AG04450 (cell line): ENCODE data around the gene ABCA7. TPM values are rescaled to one million over a fixed set of nuclear protein-coding genes. Genes with fewer than 3 reads are reported as not detected.

Experiments used
- CTCF ChIA-PET: fragments of 300-600, 350-600 bp; formaldehyde crosslinking; extraction: SDS; loops from one replicate; lab custom pipeline; 2022; ENCODE audit warnings: antibody characterized with exemption, inconsistent platforms; lab: Charles Lee
- POLR2A ChIA-PET: fragments of 350-600 bp; formaldehyde crosslinking; extraction: SDS; loops from one replicate; lab custom pipeline; 2021; ENCODE audit warnings: antibody characterized with exemption, inconsistent platforms; lab: Yijun Ruan, JAX
- DNase-seq: peaks from one replicate; pipeline ENCODE4 v3.0.0-alpha.2; 2011; ENCODE audit warnings: low read depth, low spot score
- H3K27ac ChIP-seq: one replicate; pipeline ENCODE4 v1.5.1; 2012; ENCODE audit warnings: low read depth, low read length, control low read depth
- H3K27me3 ChIP-seq: one replicate; pipeline ENCODE4 v1.6.0; 2012; ENCODE audit warnings: low read length; ENCODE audit not compliant: control insufficient read depth, insufficient read depth
- H3K4me3 ChIP-seq: 2 replicates; pipeline ENCODE4 v1.5.1; 2011; ENCODE audit warnings: mild to moderate bottlenecking, low read depth, low read length, control low read depth
- H3K9me3 ChIP-seq: 2 replicates; pipeline ENCODE4 v1.5.1; 2012; ENCODE audit warnings: low read length; ENCODE audit not compliant: control insufficient read depth, insufficient read depth
- CTCF ChIP-seq: IDR thresholded peaks from 2 replicates; pipeline ENCODE4 v1.5.1; 2011; ENCODE audit warnings: low read depth, low read length, control low read depth, inconsistent platforms
- polyA plus RNA-seq: library from polyadenylated mRNA; depleted of rRNA; stranded (reverse); fragments of >200 nt; gene quantifications from 2 replicates; pipeline ENCODE4 v1.2.3, GENCODE V29; 2011

The ABCA7 gene
- polyA plus RNA-seq, 1 experiment, result 1.6 TPM

- Histone ChIP-seq H3K27me3 (no peaks in the 10 kb centered on the region), H3K27ac (no peak overlapping the region), H3K9me3 (peaks cover 12% of the 10 kb centered on the region), H3K4me3 (no peak overlapping the region)
- no peak for DNase-seq
- TF ChIP-seq CTCF, result no peak
- ChIA-PET CTCF (interaction anchor here (0.9 kb wide), 1 partner anchor 16 kb away, joined by 3 read pairs; no protein-coding TSS in a partner anchor), POLR2A (interaction anchor here (1.2 to 1.3 kb wide), 2 partner anchors 16 to 58 kb away, joined by 3 read pairs; partner anchors contain the start of gene ABCA7)
Measured at GRCh38 chr19:1097810-1098176, 57.9 kb downstream of the ABCA7 start.

GRCh38 chr19:1098177-1099051, 58.5 kb downstream of the ABCA7 start:
- H3K27me3 ChIP-seq, result no peaks in the 10 kb centered on the region
- peaks cover 12% of the 10 kb centered on the region for H3K9me3 ChIP-seq
- no peak overlapping the region for H3K4me3 ChIP-seq
- CTCF ChIA-PET, result interaction anchor here (0.9 kb wide), 1 partner anchor 15 kb away, joined by 3 read pairs; no protein-coding TSS in a partner anchor
- H3K27ac ChIP-seq, result peak overlapping the region; percentile 75
- DNase-seq, result no peak
- no peak for TF ChIP-seq CTCF
- POLR2A ChIA-PET, result interaction anchor here (1.2 to 1.3 kb wide), 2 partner anchors 15 to 59 kb away, joined by 3 read pairs; partner anchors contain the start of gene ABCA7

- DNase-seq, result no peak
- POLR2A ChIA-PET, result interaction anchor here (0.6 to 4.4 kb wide), 5 partner anchors 61 to 168 kb away, joined by 3 to 22 read pairs (median 4); partner anchors contain the start of genes ABCA7 and CIRBP
- CTCF ChIA-PET, result no interaction called here
- Histone ChIP-seq H3K4me3 (no peak overlapping the region), H3K27me3 (no peaks in the 10 kb centered on the region), H3K27ac (peak overlapping the region; percentile 97), H3K9me3 (peaks cover 12% of the 10 kb centered on the region)
- no peak for TF ChIP-seq CTCF
Measured at GRCh38 chr19:1101337-1101698, 61.4 kb downstream of the ABCA7 start.

- ChIA-PET POLR2A (interaction anchor here (0.6 to 4.4 kb wide), 12 partner anchors 8 to 446 kb away, joined by 3 to 22 read pairs (median 6); partner anchors contain the start of genes ABCA7, CIRBP and RNU6-2), CTCF (interaction anchor here (1.0 to 2.0 kb wide), 2 partner anchors 11 to 92 kb away, joined by 3 to 13 read pairs; no protein-coding TSS in a partner anchor)
- no peaks in the 10 kb centered on the region for H3K27me3 ChIP-seq
- H3K9me3 ChIP-seq, result peaks cover 12% of the 10 kb centered on the region
- TF ChIP-seq CTCF, result no peak
- peak overlapping the region; percentile 97 for H3K27ac ChIP-seq
- peak; percentile 99 for DNase-seq
- peak overlapping the region; percentile 39 for H3K4me3 ChIP-seq
Measured at GRCh38 chr19:1102407-1103131, 62.7 kb downstream of the ABCA7 start.
